ENCODE results near the gene MYO5B.

- TF ChIP-seq SP1 (IDR thresholded peaks at IDR 0.05; ENCODE audit: low read depth), result no peak
- TF ChIP-seq, protein P1, sequence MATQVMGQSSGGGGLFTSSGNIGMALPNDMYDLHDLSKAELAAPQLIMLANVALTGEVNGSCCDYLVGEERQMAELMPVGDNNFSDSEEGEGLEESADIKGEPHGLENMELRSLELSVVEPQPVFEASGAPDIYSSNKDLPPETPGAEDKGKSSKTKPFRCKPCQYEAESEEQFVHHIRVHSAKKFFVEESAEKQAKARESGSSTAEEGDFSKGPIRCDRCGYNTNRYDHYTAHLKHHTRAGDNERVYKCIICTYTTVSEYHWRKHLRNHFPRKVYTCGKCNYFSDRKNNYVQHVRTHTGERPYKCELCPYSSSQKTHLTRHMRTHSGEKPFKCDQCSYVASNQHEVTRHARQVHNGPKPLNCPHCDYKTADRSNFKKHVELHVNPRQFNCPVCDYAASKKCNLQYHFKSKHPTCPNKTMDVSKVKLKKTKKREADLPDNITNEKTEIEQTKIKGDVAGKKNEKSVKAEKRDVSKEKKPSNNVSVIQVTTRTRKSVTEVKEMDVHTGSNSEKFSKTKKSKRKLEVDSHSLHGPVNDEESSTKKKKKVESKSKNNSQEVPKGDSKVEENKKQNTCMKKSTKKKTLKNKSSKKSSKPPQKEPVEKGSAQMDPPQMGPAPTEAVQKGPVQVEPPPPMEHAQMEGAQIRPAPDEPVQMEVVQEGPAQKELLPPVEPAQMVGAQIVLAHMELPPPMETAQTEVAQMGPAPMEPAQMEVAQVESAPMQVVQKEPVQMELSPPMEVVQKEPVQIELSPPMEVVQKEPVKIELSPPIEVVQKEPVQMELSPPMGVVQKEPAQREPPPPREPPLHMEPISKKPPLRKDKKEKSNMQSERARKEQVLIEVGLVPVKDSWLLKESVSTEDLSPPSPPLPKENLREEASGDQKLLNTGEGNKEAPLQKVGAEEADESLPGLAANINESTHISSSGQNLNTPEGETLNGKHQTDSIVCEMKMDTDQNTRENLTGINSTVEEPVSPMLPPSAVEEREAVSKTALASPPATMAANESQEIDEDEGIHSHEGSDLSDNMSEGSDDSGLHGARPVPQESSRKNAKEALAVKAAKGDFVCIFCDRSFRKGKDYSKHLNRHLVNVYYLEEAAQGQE (IDR thresholded peaks at IDR 0.05; ENCODE audit: low read depth), result no peak
- TF ChIP-seq CTCF (IDR thresholded peaks at IDR 0.05 in 2 of 3, conservative IDR thresholded peaks at IDR 0.05 in 1 of 3; ENCODE audit: borderline replicate concordance in 1 of 3, insufficient read depth in 1 of 3, low read depth in 2 of 3, low read length in 2 of 3), result no peak
- no peak for TF ChIP-seq EGR1 (IDR thresholded peaks at IDR 0.05; ENCODE audit: low read depth)
- no peak for TF ChIP-seq EZH2 (IDR thresholded peaks at IDR 0.05)
- TF ChIP-seq POLR2A (IDR thresholded peaks at IDR 0.05; ENCODE audit: borderline replicate concordance, extremely low read depth, insufficient read depth, insufficient read length), result no peak
- TF ChIP-seq ZBTB33 (IDR thresholded peaks at IDR 0.05; ENCODE audit: extremely low read depth, insufficient replicate concordance, low read length), result no peak
These were observed 61.4 kb downstream of the MYO5B start for GRCh38 chr18:50133526-50133925.
